ENCODE results near the gene PANX1.

PANX1 gene

GRCh38 chr11:94100253-94100652, 28.4 kb upstream of the PANX1 start:
- H2AFZ ChIP-seq (ENCODE audit: low read length) = no peak overlapping the region
- H3K4me2 ChIP-seq (ENCODE audit: low read depth, low read length, poor library complexity, severe bottlenecking) = no peak overlapping the region
- no peaks in the 10 kb centered on the region for H3K9me2 ChIP-seq (replicated peaks; ENCODE audit: low read depth, low read length)
- H3K27me3 ChIP-seq (ENCODE audit: insufficient read depth, low read length, poor library complexity, severe bottlenecking) = no peaks in the 10 kb centered on the region
- H3K9ac ChIP-seq (ENCODE audit: low read depth, low read length, poor library complexity, severe bottlenecking) = no peak overlapping the region
- H3K79me2 ChIP-seq (ENCODE audit: insufficient read depth, low read length) = no peaks in the 10 kb centered on the region
- no peaks in the 10 kb centered on the region for H3K4me1 ChIP-seq (ENCODE audit: insufficient read depth, low read length, poor library complexity, severe bottlenecking)
- no peaks in the 10 kb centered on the region for H4K20me1 ChIP-seq (ENCODE audit: insufficient read depth, low read length, poor library complexity, severe bottlenecking)
- H3F3A ChIP-seq (ENCODE audit: low read depth) = no peaks in the 10 kb centered on the region
- no peaks in the 10 kb centered on the region for H3K9me3 ChIP-seq (ENCODE audit: insufficient read depth, low read depth, low read length)
- TF ChIP-seq EZH2phosphoT487 (IDR thresholded peaks at IDR 0.05; ENCODE audit: borderline replicate concordance) (no peak), CTCF (conservative IDR thresholded peaks at IDR 0.05; ENCODE audit: low read length) (no peak)
- no peaks in the 10 kb centered on the region for H3K36me3 ChIP-seq (ENCODE audit: insufficient read depth, low read length)
- no peak overlapping the region for H3K4me3 ChIP-seq (ENCODE audit: low read length, poor library complexity, severe bottlenecking)

GRCh38 chr11:94103471-94103870, 25.2 kb upstream of the PANX1 start:
- H3K4me3 ChIP-seq (ENCODE audit: low read length, poor library complexity, severe bottlenecking) = no peak overlapping the region
- H3F3A ChIP-seq (ENCODE audit: low read depth) = no peaks in the 10 kb centered on the region
- no peaks in the 10 kb centered on the region for H3K9me3 ChIP-seq (ENCODE audit: insufficient read depth, low read depth, low read length)
- no peaks in the 10 kb centered on the region for H3K4me1 ChIP-seq (ENCODE audit: insufficient read depth, low read length, poor library complexity, severe bottlenecking)
- no peaks in the 10 kb centered on the region for H3K36me3 ChIP-seq (ENCODE audit: insufficient read depth, low read length)
- H2AFZ ChIP-seq (ENCODE audit: low read length) = no peak overlapping the region
- H4K20me1 ChIP-seq (ENCODE audit: insufficient read depth, low read length, poor library complexity, severe bottlenecking) = no peaks in the 10 kb centered on the region
- no peaks in the 10 kb centered on the region for H3K27me3 ChIP-seq (ENCODE audit: insufficient read depth, low read length, poor library complexity, severe bottlenecking)
- H3K4me2 ChIP-seq (ENCODE audit: low read depth, low read length, poor library complexity, severe bottlenecking) = no peak overlapping the region
- H3K9ac ChIP-seq (ENCODE audit: low read depth, low read length, poor library complexity, severe bottlenecking) = no peak overlapping the region
- H3K9me2 ChIP-seq (replicated peaks; ENCODE audit: low read depth, low read length) = no peaks in the 10 kb centered on the region
- no peak for TF ChIP-seq EZH2phosphoT487 (IDR thresholded peaks at IDR 0.05; ENCODE audit: borderline replicate concordance)
- no peak for TF ChIP-seq CTCF (conservative IDR thresholded peaks at IDR 0.05; ENCODE audit: low read length)
- H3K79me2 ChIP-seq (ENCODE audit: insufficient read depth, low read length) = no peaks in the 10 kb centered on the region

DNA sequence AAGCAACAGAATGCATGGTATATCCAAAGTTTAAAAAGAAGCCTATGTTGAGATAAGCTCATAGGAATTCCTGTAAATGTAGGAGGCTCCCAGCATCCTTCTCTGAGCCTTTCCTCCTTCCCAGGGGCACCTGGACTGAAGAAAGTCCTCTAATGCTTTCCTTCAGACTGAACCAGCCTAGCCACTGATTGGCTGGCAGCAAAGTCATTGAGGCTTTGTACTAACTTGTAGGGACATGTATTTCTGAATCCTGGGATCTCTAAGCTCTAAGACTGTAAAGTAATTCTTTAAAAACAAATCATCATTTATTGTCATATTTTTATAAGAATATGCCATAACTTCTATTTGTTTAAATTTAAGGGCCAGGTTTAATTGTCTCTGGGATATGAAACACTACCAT, 23.9 kb upstream of the PANX1 start:
- H2AFZ ChIP-seq (ENCODE audit: low read length) = no peak overlapping the region
- H3F3A ChIP-seq (ENCODE audit: low read depth) = no peaks in the 10 kb centered on the region
- H3K79me2 ChIP-seq (ENCODE audit: insufficient read depth, low read length) = no peaks in the 10 kb centered on the region
- H3K4me3 ChIP-seq (ENCODE audit: low read length, poor library complexity, severe bottlenecking) = no peak overlapping the region
- no peak overlapping the region for H3K9ac ChIP-seq (ENCODE audit: low read depth, low read length, poor library complexity, severe bottlenecking)
- no peaks in the 10 kb centered on the region for H3K9me3 ChIP-seq (ENCODE audit: insufficient read depth, low read depth, low read length)
- H3K4me2 ChIP-seq (ENCODE audit: low read depth, low read length, poor library complexity, severe bottlenecking) = no peak overlapping the region
- H3K9me2 ChIP-seq (replicated peaks; ENCODE audit: low read depth, low read length) = no peaks in the 10 kb centered on the region
- H3K27me3 ChIP-seq (ENCODE audit: insufficient read depth, low read length, poor library complexity, severe bottlenecking) = no peaks in the 10 kb centered on the region
- no peaks in the 10 kb centered on the region for H3K36me3 ChIP-seq (ENCODE audit: insufficient read depth, low read length)
- no peak for TF ChIP-seq EZH2phosphoT487 (IDR thresholded peaks at IDR 0.05; ENCODE audit: borderline replicate concordance)
- no peaks in the 10 kb centered on the region for H4K20me1 ChIP-seq (ENCODE audit: insufficient read depth, low read length, poor library complexity, severe bottlenecking)
- H3K4me1 ChIP-seq (ENCODE audit: insufficient read depth, low read length, poor library complexity, severe bottlenecking) = no peaks in the 10 kb centered on the region

- Histone ChIP-seq H2AFZ (ENCODE audit: low read length) (no peak overlapping the region), H3K9me2 (replicated peaks; ENCODE audit: low read depth, low read length) (no peaks in the 10 kb centered on the region), H3K9ac (ENCODE audit: low read depth, low read length, poor library complexity, severe bottlenecking) (no peak overlapping the region), H3F3A (ENCODE audit: low read depth) (no peaks in the 10 kb centered on the region), H3K27me3 (ENCODE audit: insufficient read depth, low read length, poor library complexity, severe bottlenecking) (no peaks in the 10 kb centered on the region), H4K20me1 (ENCODE audit: insufficient read depth, low read length, poor library complexity, severe bottlenecking) (no peaks in the 10 kb centered on the region), H3K79me2 (ENCODE audit: insufficient read depth, low read length) (no peaks in the 10 kb centered on the region), H3K9me3 (ENCODE audit: insufficient read depth, low read depth, low read length) (no peaks in the 10 kb centered on the region), H3K4me1 (ENCODE audit: insufficient read depth, low read length, poor library complexity, severe bottlenecking) (no peaks in the 10 kb centered on the region), H3K4me2 (ENCODE audit: low read depth, low read length, poor library complexity, severe bottlenecking) (no peak overlapping the region), H3K36me3 (ENCODE audit: insufficient read depth, low read length) (no peaks in the 10 kb centered on the region), H3K4me3 (ENCODE audit: low read length, poor library complexity, severe bottlenecking) (no peak overlapping the region)
- TF ChIP-seq CTCF (conservative IDR thresholded peaks at IDR 0.05; ENCODE audit: low read length) (no peak), EZH2phosphoT487 (IDR thresholded peaks at IDR 0.05; ENCODE audit: borderline replicate concordance) (no peak)
These were observed 21.9 kb upstream of the PANX1 start for GRCh38 chr11:94106716-94107115.
